Large intestine (tissue), 3 donors: ENCODE measurements around the gene MC2R. TPM values are rescaled to one million over a fixed set of nuclear protein-coding genes. Genes with fewer than 3 reads are reported as not detected.

Experiments used
- DNase-seq, 2 donors: peaks; one replicate each; pipeline versions ENCODE4 v3.0.0 to v3.0.0-alpha.2; 2013
- H3K27ac ChIP-seq: one replicate; pipeline ENCODE4 v1.5.1; 2013; ENCODE audit warnings: low read length
- H3K27me3 ChIP-seq: 2 replicates; pipeline ENCODE4 v1.6.1; 2013; ENCODE audit warnings: low read length; ENCODE audit not compliant: control insufficient read depth, insufficient read depth
- H3K36me3 ChIP-seq: 2 replicates; pipeline ENCODE4 v1.6.1; 2013; ENCODE audit warnings: low read length; ENCODE audit not compliant: control insufficient read depth, insufficient read depth
- H3K4me1 ChIP-seq: one replicate; pipeline ENCODE4 v1.6.1; 2013; ENCODE audit warnings: low read length; ENCODE audit not compliant: control insufficient read depth, insufficient read depth
- H3K4me3 ChIP-seq: one replicate; pipeline ENCODE4 v1.5.1; 2013; ENCODE audit warnings: low read length
- H3K9me3 ChIP-seq: one replicate; pipeline ENCODE4 v1.6.1; 2013; ENCODE audit warnings: mild to moderate bottlenecking, low read depth, low read length, moderate library complexity; ENCODE audit not compliant: control insufficient read depth
- WGBS: methylation state at CpG from one replicate; pipeline ENCODE4 v1.1.5; 2013; ENCODE audit warnings: low lambda C conversion rate; ENCODE audit not compliant: insufficient coverage; 5-methylcytosine and 5-hydroxymethylcytosine counted together
- polyA plus RNA-seq: library from polyadenylated mRNA; unstranded; fragments of 120-200 nt; gene quantifications from one replicate; pipeline ENCODE4 v1.2.1, GENCODE V29; 2013

MC2R gene
- polyA plus RNA-seq, 1 donor, result 0.06 TPM

DNA sequence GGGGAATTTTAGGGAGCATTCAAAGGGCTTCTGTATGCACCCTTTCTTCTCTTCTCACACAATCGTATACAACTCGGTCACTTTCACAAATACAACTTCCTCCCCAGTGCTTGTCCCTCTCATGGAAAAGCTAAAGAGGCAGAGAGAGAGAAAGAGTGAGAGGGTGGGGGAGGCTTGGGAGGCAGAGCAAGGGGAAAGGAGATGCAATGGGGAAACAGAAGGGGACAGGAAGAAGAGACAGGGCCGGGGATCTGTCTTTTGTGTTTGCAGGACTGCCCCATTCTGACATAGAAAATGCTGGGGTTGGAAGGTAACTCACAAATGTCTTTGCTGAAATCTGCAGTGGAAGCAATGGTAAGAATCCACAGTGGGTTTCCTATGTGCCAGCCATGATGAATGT is 2.1 kb upstream of the MC2R start:
- no peaks in the 10 kb centered on the region for H3K4me1 ChIP-seq
- no peaks in the 10 kb centered on the region for H3K36me3 ChIP-seq
- DNase-seq, result no peak
- no peak overlapping the region for H3K4me3 ChIP-seq
- no peaks in the 10 kb centered on the region for H3K9me3 ChIP-seq
- no peaks in the 10 kb centered on the region for H3K27me3 ChIP-seq
- H3K27ac ChIP-seq, result no peak overlapping the region
- WGBS, result no CpG with 5 or more reads among the region's 3 CpGs

DNA sequence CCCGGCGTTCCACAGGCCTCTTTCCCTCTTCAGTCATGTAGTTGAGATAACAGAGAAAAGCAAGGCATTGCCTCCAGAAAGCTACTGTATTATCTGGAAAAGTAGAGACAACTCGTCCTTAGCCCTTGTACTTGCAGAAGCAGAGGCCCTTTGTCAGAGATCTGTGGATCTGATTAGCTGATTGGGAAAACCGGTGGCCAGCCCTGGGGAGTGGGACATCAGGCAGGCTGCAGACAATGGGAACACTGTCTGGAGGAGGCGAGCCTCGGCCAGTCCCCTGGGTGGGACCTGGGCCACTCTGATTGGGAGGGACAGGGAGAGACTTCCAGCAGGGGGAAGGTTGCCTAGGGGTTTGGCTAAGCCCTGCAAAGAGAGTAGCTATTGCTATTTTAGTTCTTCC is 1.2 kb upstream of the MC2R start:
- Histone ChIP-seq H3K4me3 (no peak overlapping the region), H3K27me3 (no peaks in the 10 kb centered on the region), H3K36me3 (no peaks in the 10 kb centered on the region), H3K27ac (no peak overlapping the region), H3K9me3 (no peaks in the 10 kb centered on the region), H3K4me1 (peaks cover under 1% of the 10 kb centered on the region)
- WGBS, result no CpG with 5 or more reads among the region's 6 CpGs
- no peak for DNase-seq

DNA sequence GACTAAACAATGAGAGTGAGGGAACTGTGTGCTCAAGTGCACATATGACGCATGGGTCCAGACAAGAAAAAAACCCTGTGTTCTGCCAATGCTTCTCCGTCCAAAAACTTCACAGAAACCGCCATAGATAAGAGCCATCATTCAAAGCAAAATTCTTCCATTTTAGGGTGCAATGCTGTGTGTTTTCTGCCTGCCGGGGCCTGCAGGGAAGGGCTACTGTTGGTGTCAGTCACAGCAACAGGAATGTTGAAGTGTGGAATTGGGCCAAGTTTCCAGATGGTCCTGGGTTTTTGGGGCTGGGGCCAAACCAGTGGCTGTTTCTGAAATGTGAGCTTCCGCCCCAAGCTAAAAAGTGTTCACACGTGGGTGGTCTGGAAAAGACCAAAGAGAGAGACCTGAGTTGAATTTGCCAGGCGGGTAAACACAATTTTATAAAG is 677 bp upstream of the MC2R start:
- no CpG with 5 or more reads among the region's 7 CpGs for WGBS
- Histone ChIP-seq H3K9me3 (no peaks in the 10 kb centered on the region), H3K27me3 (no peaks in the 10 kb centered on the region), H3K27ac (no peak overlapping the region), H3K4me1 (peaks cover 3% of the 10 kb centered on the region), H3K36me3 (no peaks in the 10 kb centered on the region), H3K4me3 (no peak overlapping the region)
- peak in 1 of 2 donors; percentile 30 for DNase-seq

DNA sequence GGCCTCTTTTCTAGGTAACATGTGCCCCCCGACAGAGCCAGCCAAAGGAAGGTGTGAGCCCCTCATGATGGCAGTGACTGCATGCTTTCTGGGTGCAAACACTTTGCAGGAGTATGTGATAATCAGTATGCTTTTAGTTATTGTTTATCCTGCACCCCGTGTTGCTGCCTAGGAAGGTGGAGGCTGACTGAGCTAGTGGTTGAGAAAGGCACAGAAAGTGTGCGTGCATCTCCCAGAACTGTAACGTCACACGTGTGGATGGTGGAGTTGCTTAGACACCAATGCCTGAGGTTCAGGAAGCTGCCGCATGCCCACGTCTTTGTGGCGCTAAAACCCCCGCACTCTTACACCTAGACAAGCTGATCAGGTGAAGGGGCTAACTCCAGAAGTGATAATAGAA is 580 bp downstream of the MC2R start:
- Histone ChIP-seq H3K4me1 (peaks cover 3% of the 10 kb centered on the region), H3K27ac (no peak overlapping the region), H3K4me3 (no peak overlapping the region), H3K9me3 (no peaks in the 10 kb centered on the region), H3K27me3 (no peaks in the 10 kb centered on the region), H3K36me3 (no peaks in the 10 kb centered on the region)
- WGBS, result no CpG with 5 or more reads among the region's 9 CpGs
- DNase-seq, result no peak

DNA sequence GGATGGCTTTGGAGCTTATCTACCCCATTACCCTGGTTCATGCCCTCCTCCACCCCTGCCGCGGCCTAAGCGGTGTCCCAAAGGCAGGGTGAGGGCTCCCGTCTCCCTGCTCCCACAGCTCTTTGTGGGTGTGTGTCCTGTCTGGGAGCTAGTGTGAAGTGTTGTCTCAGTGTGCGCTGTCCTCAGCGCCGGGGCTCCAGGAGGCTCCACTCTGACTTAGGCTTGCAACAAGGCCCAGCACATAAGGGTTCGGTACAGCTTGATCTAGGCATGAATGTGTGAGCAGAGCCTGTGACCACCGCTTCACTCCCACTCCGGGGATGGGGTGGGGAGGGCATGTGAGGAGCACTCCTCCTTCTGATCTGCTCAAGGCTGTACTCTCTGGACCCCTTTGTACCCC is 1.2 kb downstream of the MC2R start:
- no peak for DNase-seq
- Histone ChIP-seq H3K9me3 (no peaks in the 10 kb centered on the region), H3K4me3 (no peak overlapping the region), H3K27ac (no peak overlapping the region), H3K27me3 (no peaks in the 10 kb centered on the region), H3K36me3 (no peaks in the 10 kb centered on the region), H3K4me1 (peaks cover 3% of the 10 kb centered on the region)
- WGBS, result no CpG with 5 or more reads among the region's 10 CpGs

DNA sequence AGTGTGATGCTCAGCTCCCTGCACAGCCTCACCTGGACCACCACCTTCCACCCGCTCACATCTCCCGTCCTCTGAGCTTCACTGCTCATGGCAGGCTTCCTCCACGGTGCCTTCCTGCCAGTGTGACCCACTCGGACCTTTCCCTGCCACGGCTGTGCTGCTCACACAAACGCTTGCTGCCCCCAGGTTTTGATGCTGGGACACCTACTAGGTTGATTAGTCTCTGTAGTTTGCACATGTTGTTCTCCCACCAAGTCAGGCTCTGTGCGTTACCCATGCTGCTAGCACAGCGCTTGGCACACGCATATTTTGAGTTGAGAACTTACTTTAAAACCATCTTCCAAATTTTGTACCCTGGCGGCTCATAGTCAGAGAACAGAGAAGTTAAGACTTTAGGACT is 2.1 kb downstream of the MC2R start:
- Histone ChIP-seq H3K4me1 (peaks cover 3% of the 10 kb centered on the region), H3K9me3 (no peaks in the 10 kb centered on the region), H3K4me3 (no peak overlapping the region), H3K36me3 (no peaks in the 10 kb centered on the region), H3K27ac (no peak overlapping the region), H3K27me3 (no peaks in the 10 kb centered on the region)
- DNase-seq, result no peak
- WGBS, result no CpG with 5 or more reads among the region's 10 CpGs

DNA sequence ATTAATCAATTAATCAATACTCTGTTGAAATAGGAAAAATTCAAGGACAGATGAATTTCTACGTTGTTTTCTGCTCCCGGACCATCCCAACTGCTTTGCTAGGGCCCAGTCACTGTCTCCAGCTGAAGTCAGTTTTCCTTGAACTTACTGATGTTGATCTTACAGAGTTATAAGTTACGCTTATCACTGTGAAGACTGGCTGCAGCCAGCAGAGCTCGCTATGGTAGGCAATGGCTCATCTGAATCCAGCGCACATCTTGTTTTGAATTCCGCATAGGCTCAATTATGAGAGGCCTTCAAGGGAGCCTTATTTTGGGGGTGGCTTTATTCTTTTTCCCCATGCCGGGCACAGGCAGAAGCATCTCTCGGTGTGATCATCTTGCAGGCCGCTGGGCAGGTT is 2.7 kb downstream of the MC2R start:
- no peaks in the 10 kb centered on the region for H3K9me3 ChIP-seq
- peaks cover 3% of the 10 kb centered on the region for H3K4me1 ChIP-seq
- H3K36me3 ChIP-seq, result no peaks in the 10 kb centered on the region
- H3K27me3 ChIP-seq, result no peaks in the 10 kb centered on the region
- WGBS, result 80% methylated on average over 2 of the region's 9 CpGs
- no peak for DNase-seq
- no peak overlapping the region for H3K27ac ChIP-seq
- H3K4me3 ChIP-seq, result no peak overlapping the region

DNA sequence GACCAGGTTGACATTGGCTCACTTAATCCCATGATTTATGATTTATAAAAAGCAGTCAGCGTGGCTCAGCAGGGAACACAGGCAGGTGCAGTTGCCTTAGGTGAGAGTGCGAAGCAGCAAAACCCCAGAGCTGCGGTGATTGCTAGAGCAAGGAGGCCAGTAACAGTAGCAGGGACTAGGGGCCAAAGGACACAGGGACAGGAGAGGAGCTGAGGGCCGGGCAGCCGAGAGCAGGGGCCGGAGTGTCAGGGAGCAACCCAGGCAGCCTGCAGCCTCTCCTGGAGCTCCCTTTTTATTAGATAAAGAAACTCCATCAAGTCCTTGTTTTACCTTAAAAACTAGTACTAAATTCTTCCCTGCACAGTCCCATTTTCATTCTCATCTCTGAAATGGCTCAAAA is 4.3 kb downstream of the MC2R start:
- DNase-seq, result peak; percentile 27 to 39
- Histone ChIP-seq H3K27ac (no peak overlapping the region), H3K36me3 (no peaks in the 10 kb centered on the region), H3K4me1 (peaks cover 3% of the 10 kb centered on the region), H3K4me3 (no peak overlapping the region), H3K27me3 (no peaks in the 10 kb centered on the region), H3K9me3 (no peaks in the 10 kb centered on the region)
- WGBS, result no CpG with 5 or more reads among the region's 6 CpGs

DNA sequence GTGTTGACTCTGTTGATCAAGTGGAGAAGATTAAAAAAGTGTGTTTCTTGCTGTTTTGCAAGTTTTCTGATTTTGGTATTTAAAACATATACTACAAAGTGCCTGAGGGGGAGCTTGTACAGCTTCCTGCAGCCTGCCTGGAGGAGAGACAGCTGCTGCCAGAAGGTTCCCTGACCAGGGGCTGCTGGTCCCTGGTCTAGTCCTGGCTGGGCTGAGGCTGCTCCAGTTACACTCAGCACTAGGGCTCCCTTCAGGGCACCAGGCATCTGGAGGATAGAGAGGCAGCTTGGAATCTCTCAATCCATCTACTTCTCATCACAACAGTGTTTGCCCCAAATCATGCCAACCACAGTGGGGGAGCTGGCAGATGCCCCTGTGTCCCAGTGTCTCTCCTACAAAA is 4.8 kb downstream of the MC2R start:
- H3K36me3 ChIP-seq, result no peaks in the 10 kb centered on the region
- no peaks in the 10 kb centered on the region for H3K27me3 ChIP-seq
- peaks cover 3% of the 10 kb centered on the region for H3K4me1 ChIP-seq
- no peak for DNase-seq
- no peaks in the 10 kb centered on the region for H3K9me3 ChIP-seq
- H3K4me3 ChIP-seq, result no peak overlapping the region
- H3K27ac ChIP-seq, result no peak overlapping the region

DNA sequence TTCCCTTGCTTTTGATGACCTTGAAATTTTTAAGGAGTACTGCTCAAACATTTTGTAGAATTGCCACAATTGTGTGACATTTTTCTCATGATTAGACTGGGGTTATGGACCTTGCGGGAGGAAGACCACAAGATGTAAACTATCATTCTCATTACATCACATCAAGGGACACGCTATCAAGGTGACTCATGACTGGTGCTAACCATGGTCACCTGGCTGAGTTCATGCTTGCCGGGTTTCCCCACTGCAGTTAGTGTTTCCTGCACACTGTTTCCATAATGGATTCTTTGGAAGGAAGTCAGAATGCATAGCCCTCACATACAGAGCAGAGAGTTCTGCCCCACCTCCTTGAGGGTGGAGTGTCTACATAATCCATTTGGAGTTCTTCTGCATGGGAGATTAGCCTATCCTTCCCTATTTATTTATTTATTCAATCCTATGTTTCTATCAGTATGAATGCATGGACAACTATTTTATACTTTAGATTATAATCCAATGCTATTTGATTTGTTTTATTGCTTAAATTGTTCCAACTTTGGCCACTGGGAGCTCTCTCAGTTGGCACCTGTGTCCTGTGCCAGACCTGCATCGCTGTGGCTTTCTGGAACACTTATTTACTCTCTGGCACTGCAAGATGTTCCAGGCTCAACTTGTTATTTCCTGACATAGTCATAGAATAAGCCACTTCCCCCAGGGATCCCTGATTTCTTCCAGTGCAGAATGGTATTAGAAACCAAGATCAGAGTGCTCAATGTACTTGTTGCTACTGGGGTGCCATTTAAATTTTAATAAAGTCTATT is 6.0 kb downstream of the MC2R start:
- Histone ChIP-seq H3K4me3 (no peak overlapping the region), H3K4me1 (peaks cover 3% of the 10 kb centered on the region), H3K9me3 (no peaks in the 10 kb centered on the region), H3K27me3 (no peaks in the 10 kb centered on the region), H3K27ac (no peak overlapping the region), H3K36me3 (no peaks in the 10 kb centered on the region)
- DNase-seq, result no peak
- WGBS, result 80% methylated on average over 1 of the region's 4 CpGs

DNA sequence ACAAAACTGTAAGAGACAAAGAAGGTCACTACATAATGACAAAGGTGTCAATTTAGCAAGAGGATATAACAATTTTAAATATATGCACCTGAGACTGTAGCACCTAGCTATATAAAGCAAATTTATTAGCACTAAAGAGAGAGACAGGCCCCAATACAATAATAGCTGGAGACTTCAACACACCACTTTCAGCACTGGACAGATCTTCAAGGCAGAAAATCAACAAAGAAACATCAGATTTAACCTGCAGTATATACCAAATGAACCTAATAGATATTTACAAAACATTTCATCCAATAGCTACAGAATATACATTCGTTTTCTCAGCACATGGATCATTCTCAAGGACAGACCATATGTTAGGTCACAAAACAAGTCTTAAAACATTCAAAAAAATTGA is 14.7 kb downstream of the MC2R start:
- Histone ChIP-seq H3K4me3 (no peak overlapping the region), H3K27ac (no peak overlapping the region), H3K36me3 (no peaks in the 10 kb centered on the region), H3K4me1 (no peaks in the 10 kb centered on the region), H3K27me3 (no peaks in the 10 kb centered on the region), H3K9me3 (no peaks in the 10 kb centered on the region)
- DNase-seq, result no peak
- 71% methylated on average over 1 of the region's 1 CpG for WGBS
